DOHH2 (cell line): ENCODE results near the gene ABCG1.

ENCODE experiments used
- EZH2phosphoT487 ChIP-seq: fragments of 200-600 bp; sonication (generic); IDR thresholded peaks from 2 replicates; pipeline ENCODE4 v1.6.1; 2017; ENCODE audit warnings: borderline replicate concordance, mild to moderate bottlenecking, antibody characterized with exemption, low read length, moderate library complexity, mixed read lengths
- TF ChIP-seq, protein P1 (sequence below): fragments of 200-600 bp; sonication (generic); IDR thresholded peaks from one replicate; pipeline ENCODE4 v1.5.1; 2014; ENCODE audit warnings: antibody characterized with exemption, mild to moderate bottlenecking, low read depth, low read length; ENCODE audit not compliant: poor library complexity, severe bottlenecking

DNA sequence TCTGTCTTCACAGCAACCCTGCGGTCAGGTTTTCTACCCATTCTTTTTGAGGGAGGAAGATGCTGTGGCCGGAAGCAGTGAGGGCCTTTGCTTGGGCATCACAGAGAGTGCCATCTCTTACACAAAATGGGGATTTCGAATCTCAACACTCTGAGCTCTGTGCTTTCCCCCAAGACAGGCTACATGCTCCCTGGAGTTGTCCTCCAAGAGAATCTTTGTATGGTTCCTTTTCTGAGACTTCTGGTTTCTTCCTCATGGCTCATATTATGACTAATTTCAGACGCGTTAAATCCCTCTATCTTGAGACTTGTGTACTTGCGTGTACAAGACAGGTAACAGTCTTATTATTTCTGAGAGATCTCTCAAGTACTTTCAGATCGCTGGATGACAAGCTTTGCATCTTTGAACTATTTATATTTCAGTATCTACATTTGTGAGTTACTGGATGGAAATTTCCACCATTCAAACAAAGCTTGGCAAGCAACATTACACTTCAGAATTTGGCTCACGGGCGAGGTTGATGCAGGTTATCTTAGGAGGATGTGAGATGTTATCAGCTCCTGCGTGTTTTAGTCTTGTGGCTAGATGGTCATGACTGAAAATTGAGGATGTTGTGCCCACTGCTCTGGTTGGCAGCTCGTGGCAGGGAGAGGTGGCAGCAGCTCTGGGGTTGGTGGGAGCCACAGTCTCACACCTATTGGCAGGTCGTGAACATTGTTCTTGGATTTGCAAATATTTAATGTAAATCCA is 19.4 kb downstream of the ABCG1 start:
- TF ChIP-seq, protein P1, sequence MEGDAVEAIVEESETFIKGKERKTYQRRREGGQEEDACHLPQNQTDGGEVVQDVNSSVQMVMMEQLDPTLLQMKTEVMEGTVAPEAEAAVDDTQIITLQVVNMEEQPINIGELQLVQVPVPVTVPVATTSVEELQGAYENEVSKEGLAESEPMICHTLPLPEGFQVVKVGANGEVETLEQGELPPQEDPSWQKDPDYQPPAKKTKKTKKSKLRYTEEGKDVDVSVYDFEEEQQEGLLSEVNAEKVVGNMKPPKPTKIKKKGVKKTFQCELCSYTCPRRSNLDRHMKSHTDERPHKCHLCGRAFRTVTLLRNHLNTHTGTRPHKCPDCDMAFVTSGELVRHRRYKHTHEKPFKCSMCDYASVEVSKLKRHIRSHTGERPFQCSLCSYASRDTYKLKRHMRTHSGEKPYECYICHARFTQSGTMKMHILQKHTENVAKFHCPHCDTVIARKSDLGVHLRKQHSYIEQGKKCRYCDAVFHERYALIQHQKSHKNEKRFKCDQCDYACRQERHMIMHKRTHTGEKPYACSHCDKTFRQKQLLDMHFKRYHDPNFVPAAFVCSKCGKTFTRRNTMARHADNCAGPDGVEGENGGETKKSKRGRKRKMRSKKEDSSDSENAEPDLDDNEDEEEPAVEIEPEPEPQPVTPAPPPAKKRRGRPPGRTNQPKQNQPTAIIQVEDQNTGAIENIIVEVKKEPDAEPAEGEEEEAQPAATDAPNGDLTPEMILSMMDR: no peak
- no peak for TF ChIP-seq EZH2phosphoT487
